ENCODE measurements around the gene WNT3A.

GRCh38 chr1:228035844-228036243, 29.0 kb downstream of the WNT3A start:
- TF ChIP-seq, protein P1, sequence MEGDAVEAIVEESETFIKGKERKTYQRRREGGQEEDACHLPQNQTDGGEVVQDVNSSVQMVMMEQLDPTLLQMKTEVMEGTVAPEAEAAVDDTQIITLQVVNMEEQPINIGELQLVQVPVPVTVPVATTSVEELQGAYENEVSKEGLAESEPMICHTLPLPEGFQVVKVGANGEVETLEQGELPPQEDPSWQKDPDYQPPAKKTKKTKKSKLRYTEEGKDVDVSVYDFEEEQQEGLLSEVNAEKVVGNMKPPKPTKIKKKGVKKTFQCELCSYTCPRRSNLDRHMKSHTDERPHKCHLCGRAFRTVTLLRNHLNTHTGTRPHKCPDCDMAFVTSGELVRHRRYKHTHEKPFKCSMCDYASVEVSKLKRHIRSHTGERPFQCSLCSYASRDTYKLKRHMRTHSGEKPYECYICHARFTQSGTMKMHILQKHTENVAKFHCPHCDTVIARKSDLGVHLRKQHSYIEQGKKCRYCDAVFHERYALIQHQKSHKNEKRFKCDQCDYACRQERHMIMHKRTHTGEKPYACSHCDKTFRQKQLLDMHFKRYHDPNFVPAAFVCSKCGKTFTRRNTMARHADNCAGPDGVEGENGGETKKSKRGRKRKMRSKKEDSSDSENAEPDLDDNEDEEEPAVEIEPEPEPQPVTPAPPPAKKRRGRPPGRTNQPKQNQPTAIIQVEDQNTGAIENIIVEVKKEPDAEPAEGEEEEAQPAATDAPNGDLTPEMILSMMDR (IDR thresholded peaks at IDR 0.05; ENCODE audit: low read length) = no peak
- TF ChIP-seq EZH2phosphoT487 (IDR thresholded peaks at IDR 0.05; ENCODE audit: low read length) (no peak), EZH2 (optimal IDR thresholded peaks at IDR 0.05; ENCODE audit: low read depth, low read length) (no peak)

All from MM.1S (cell line).